HG02840 (cell line): ENCODE data around the gene PRKACB.
"Not testable (repeated sequence)": the region's sequence is repeated elsewhere in the genome, so short reads cannot be mapped to it uniquely, and the experiment has no call there.

Experiments
- ATAC-seq: cut with Tn5 transposase; IDR thresholded peaks from one replicate; pipeline ENCODE4 v1.9.1; 2021; ENCODE audit warnings: mild to moderate bottlenecking, moderate library complexity, moderate number of reproducible peaks; ENCODE audit not compliant: unreplicated experiment, low FRiP score

PRKACB gene

GRCh38 chr1:84214115-84214956 lies 70.3 kb downstream of the PRKACB start:
- no peak for ATAC-seq

- ATAC-seq, result no peak
These were observed 73.2 kb downstream of the PRKACB start for GRCh38 chr1:84217239-84217638.

- no peak for ATAC-seq
These were observed 79.8 kb downstream of the PRKACB start for GRCh38 chr1:84223751-84224432.

- no peak for ATAC-seq
These were observed 80.8 kb downstream of the PRKACB start for GRCh38 chr1:84224905-84225304.

- ATAC-seq, result no peak
These were observed 81.6 kb downstream of the PRKACB start for GRCh38 chr1:84225646-84226045.

- ATAC-seq, result not testable (repeated sequence)
These were observed 88.6 kb downstream of the PRKACB start for GRCh38 chr1:84232676-84233075.

- no peak for ATAC-seq
These were observed 92.2 kb downstream of the PRKACB start for GRCh38 chr1:84236256-84236655.

- no peak for ATAC-seq
These were observed 98.6 kb downstream of the PRKACB start for GRCh38 chr1:84242641-84243040.

GRCh38 chr1:84245563-84245962 lies 101.5 kb downstream of the PRKACB start:
- no peak for ATAC-seq

- no peak for ATAC-seq
These were observed 102.1 kb downstream of the PRKACB start for GRCh38 chr1:84246213-84246612.

- ATAC-seq, result no peak
These were observed 103.6 kb downstream of the PRKACB start for GRCh38 chr1:84247425-84248220.

- ATAC-seq, result no peak
These were observed 106.6 kb downstream of the PRKACB start for GRCh38 chr1:84250668-84251067.

GRCh38 chr1:84253036-84253435 lies 109.0 kb downstream of the PRKACB start:
- ATAC-seq, result no peak

GRCh38 chr1:84253891-84254290 lies 109.8 kb downstream of the PRKACB start:
- no peak for ATAC-seq

- no peak for ATAC-seq
These were observed 110.7 kb downstream of the PRKACB start for GRCh38 chr1:84254703-84255238.

GRCh38 chr1:84255582-84255981 lies 111.5 kb downstream of the PRKACB start:
- ATAC-seq, result no peak

GRCh38 chr1:84257617-84258016 lies 113.5 kb downstream of the PRKACB start:
- ATAC-seq, result no peak

- no peak for ATAC-seq
These were observed 115.3 kb downstream of the PRKACB start for GRCh38 chr1:84259376-84259775.

- ATAC-seq, result no peak
These were observed 115.9 kb downstream of the PRKACB start for GRCh38 chr1:84259989-84260388.

GRCh38 chr1:84260852-84261518 lies 116.9 kb downstream of the PRKACB start:
- no peak for ATAC-seq
